ENCODE data around the gene ITGB4. TPM values are rescaled to one million over a fixed set of nuclear protein-coding genes. Genes with fewer than 3 reads are reported as not detected.

The ITGB4 gene
- total RNA-seq, 1 experiment from 2014 or later, result not detected

GRCh38 chr17:75722076-75722475 lies 817 bp downstream of the ITGB4 start:
- Histone ChIP-seq H3K36me3 (no peaks in the 10 kb centered on the region), H3K4me3 (no peak overlapping the region), H3K9me3 (no peaks in the 10 kb centered on the region), H3K27me3 (peaks cover 26% of the 10 kb centered on the region)
- DNase-seq, result no peak

DNA sequence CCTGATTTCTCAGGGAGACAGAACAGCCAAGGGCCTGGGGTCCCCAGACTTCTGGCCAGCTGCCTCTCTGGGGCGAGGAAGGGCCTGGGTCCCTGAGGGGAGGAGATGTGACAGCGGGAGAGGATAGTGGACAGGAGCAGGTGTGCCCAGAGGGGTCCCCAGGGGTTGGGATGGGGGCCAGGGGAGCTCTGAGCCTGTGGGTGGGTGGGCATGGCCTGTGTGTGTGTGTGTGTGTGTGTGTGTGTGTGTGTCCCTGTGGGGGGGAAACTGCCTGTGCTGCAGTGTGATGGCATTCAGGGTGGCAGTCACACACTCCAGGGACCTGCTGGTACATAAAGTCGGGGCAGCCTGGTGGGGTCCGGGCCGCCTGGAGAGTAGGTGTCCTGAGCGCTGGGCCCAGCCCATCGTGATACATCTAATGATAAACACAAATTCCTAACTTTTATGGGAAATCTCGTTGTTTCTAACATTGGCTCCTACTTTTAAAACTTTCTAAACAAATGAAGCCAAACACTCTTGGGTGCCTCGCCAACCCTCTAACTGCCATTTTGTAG lies 1.4 kb downstream of the ITGB4 start:
- Histone ChIP-seq H3K27me3 (peaks cover 22% of the 10 kb centered on the region), H3K4me3 (no peak overlapping the region), H3K9me3 (no peaks in the 10 kb centered on the region), H3K36me3 (no peaks in the 10 kb centered on the region)
- DNase-seq, result no peak

DNA sequence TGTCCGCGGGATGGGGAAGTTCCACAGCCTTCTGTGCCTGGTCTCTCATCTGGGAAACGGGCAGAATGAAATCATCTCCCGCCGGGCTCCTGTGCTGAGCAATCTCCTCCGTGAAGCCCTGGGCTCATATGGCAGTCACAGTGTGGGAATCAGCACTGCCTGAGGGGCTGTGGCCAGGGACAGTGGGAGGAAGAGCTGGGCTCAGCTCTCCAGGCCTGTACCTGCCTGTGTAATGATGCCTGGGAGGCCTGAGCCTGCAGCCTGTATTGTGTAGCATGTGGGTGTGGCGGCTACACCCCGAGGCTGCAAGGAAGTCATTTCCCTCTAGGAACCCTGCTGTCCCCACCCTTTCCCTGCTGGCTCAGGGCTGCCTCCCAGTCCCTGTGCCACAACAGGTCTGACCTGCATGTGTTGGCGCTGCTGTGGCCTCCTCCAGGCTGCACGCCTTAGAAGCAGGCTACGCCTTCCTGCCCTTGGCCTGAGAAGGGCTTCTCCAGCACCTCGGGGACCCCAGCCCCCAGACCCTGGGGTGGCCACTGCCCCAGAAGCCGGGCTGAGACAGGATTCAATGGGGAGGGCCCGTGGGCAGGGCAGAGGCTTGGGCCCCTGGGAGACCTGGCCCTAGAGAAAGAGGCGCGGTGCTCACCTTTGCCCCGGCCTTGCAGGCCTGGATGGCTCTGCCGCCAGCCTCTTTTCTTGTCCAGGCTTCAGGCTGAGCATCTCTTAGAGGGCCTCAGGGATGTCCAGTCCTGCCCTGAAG lies 2.1 kb downstream of the ITGB4 start:
- H3K27me3 ChIP-seq, result peaks cover 20% of the 10 kb centered on the region
- no peaks in the 10 kb centered on the region for H3K9me3 ChIP-seq
- no peak for DNase-seq
- H3K36me3 ChIP-seq, result no peaks in the 10 kb centered on the region
- no peak overlapping the region for H3K4me3 ChIP-seq

GRCh38 chr17:75724016-75725003 lies 3.1 kb downstream of the ITGB4 start:
- Histone ChIP-seq H3K9me3 (no peaks in the 10 kb centered on the region), H3K4me3 (no peak overlapping the region), H3K36me3 (no peaks in the 10 kb centered on the region), H3K27me3 (peaks cover 14% of the 10 kb centered on the region)
- DNase-seq, result no peak

- Histone ChIP-seq H3K36me3 (no peaks in the 10 kb centered on the region), H3K27me3 (peaks cover 5% of the 10 kb centered on the region), H3K4me3 (no peak overlapping the region), H3K9me3 (no peaks in the 10 kb centered on the region)
- DNase-seq, result no peak
These were observed 4.2 kb downstream of the ITGB4 start for GRCh38 chr17:75725504-75725903.

DNA sequence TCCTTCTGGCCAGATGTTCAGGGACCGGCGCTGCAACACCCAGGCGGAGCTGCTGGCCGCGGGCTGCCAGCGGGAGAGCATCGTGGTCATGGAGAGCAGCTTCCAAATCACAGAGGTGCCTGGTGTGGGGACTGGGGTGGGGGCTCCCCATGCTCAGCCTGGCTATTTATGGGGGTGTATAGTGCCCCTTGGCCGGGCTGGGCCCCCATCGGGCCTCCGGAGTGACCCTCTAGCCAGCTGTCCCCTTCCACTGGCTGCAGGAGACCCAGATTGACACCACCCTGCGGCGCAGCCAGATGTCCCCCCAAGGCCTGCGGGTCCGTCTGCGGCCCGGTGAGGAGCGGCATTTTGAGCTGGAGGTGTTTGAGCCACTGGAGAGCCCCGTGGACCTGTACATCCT lies 6.1 kb downstream of the ITGB4 start:
- no peaks in the 10 kb centered on the region for H3K36me3 ChIP-seq
- DNase-seq, result no peak
- H3K4me3 ChIP-seq, result no peak overlapping the region
- no peaks in the 10 kb centered on the region for H3K27me3 ChIP-seq
- H3K9me3 ChIP-seq, result no peaks in the 10 kb centered on the region

DNA sequence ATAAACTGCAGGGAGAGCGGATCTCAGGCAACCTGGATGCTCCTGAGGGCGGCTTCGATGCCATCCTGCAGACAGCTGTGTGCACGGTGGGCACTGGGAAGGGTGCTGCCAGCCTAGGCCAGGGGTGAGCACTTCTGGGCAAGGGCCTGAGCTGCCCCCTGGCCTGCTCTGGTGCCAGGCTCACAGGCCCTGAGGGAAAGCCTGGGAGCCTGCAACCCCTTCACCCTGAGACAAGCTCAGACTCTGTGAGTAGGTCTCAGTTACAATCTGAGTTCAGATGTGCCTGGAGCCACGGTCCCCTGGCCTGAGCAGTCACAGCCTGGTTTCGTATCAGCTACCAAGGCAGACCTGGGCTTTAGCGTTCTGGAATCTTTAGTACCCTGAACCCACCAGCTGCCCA lies 8.1 kb downstream of the ITGB4 start:
- Histone ChIP-seq H3K27me3 (no peaks in the 10 kb centered on the region), H3K36me3 (no peaks in the 10 kb centered on the region), H3K9me3 (no peaks in the 10 kb centered on the region), H3K4me3 (no peak overlapping the region)
- no peak for DNase-seq

DNA sequence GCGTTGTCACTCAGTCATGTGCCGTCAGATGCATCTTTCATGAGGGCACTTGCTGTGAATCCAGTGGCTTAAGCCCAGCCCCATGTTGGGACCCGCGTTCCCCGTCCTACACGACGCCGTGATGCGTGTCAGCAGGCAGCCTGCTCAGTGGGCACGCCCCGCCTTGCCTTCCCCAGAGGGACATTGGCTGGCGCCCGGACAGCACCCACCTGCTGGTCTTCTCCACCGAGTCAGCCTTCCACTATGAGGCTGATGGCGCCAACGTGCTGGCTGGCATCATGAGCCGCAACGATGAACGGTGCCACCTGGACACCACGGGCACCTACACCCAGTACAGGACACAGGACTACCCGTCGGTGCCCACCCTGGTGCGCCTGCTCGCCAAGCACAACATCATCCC lies 8.8 kb downstream of the ITGB4 start:
- Histone ChIP-seq H3K9me3 (no peaks in the 10 kb centered on the region; the same call in 1 of the 2 replicates), H3K27me3 (no peaks in the 10 kb centered on the region), H3K36me3 (no peaks in the 10 kb centered on the region), H3K4me3 (no peak overlapping the region)
- no peak for DNase-seq

DNA sequence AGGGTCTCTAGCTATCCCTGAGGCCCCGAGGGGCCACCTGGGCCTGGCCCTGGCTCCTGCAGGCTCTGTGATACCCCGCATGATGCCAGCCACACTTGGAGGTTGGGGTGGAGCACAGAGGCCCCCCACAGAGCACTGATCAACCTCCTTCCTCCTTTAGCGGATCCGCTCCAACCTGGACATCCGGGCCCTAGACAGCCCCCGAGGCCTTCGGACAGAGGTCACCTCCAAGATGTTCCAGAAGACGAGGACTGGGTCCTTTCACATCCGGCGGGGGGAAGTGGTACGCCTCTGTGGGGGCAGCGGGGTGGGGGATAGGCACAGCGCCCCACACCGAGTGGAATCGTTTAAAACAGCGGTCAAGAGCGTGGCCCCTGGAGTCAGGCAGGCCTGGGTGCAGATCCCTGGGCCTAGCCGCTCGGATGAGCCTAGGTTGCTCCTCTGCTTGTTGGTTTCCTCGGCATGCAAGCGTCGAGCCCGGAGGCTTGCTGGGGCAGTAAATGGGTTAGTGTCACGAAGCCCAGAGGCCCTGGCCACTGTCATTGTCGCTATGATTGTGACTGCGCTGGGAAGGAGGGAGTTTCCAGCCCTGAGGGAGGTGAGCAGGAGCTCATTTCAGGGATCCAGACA lies 9.9 kb downstream of the ITGB4 start:
- Histone ChIP-seq H3K4me3 (no peak overlapping the region), H3K9me3 (no peaks in the 10 kb centered on the region; the same call in 1 of the 2 replicates), H3K36me3 (no peaks in the 10 kb centered on the region), H3K27me3 (no peaks in the 10 kb centered on the region)
- no peak for DNase-seq

DNA sequence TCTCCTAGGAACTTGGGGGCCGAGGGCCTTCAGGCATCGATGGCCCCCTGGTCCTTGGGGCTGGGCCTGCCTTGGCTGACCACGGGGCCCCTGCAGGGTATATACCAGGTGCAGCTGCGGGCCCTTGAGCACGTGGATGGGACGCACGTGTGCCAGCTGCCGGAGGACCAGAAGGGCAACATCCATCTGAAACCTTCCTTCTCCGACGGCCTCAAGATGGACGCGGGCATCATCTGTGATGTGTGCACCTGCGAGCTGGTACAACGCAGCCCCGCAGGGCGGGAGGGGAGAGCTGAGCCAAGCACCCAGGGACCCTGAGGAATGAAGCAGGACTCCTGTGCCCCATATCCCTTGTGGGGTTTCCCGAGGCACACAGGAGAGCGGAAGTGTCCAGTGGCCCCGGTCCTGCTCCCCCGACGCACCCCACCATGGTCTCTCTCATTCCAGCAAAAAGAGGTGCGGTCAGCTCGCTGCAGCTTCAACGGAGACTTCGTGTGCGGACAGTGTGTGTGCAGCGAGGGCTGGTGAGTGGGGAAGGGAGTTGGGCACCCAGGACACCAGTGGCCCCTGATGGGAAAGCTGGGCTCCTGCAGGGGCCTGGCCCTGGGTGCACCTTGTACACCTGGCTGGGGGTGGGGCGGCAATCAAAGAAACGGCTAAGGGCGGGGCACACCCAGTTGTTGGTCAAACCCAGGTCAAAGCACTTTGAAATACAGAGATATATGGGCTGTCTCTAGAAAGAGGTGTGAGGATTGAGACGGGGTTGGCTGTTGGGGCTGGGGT lies 10.6 kb downstream of the ITGB4 start:
- Histone ChIP-seq H3K9me3 (no peaks in the 10 kb centered on the region; the same call in 1 of the 2 replicates), H3K36me3 (no peaks in the 10 kb centered on the region), H3K4me3 (no peak overlapping the region), H3K27me3 (no peaks in the 10 kb centered on the region)
- DNase-seq, result no peak

GRCh38 chr17:75733471-75733870 lies 12.2 kb downstream of the ITGB4 start:
- no peaks in the 10 kb centered on the region for H3K36me3 ChIP-seq
- DNase-seq, result no peak
- H3K27me3 ChIP-seq, result no peaks in the 10 kb centered on the region
- H3K9me3 ChIP-seq, result no peaks in the 10 kb centered on the region; the same call in 1 of the 2 replicates
- H3K4me3 ChIP-seq, result no peak overlapping the region

GRCh38 chr17:75734674-75735294 lies 13.5 kb downstream of the ITGB4 start:
- H3K9me3 ChIP-seq, result no peaks in the 10 kb centered on the region; the same call in 1 of the 2 replicates
- H3K27me3 ChIP-seq, result no peaks in the 10 kb centered on the region
- no peak for DNase-seq
- no peak overlapping the region for H3K4me3 ChIP-seq
- no peaks in the 10 kb centered on the region for H3K36me3 ChIP-seq

DNA sequence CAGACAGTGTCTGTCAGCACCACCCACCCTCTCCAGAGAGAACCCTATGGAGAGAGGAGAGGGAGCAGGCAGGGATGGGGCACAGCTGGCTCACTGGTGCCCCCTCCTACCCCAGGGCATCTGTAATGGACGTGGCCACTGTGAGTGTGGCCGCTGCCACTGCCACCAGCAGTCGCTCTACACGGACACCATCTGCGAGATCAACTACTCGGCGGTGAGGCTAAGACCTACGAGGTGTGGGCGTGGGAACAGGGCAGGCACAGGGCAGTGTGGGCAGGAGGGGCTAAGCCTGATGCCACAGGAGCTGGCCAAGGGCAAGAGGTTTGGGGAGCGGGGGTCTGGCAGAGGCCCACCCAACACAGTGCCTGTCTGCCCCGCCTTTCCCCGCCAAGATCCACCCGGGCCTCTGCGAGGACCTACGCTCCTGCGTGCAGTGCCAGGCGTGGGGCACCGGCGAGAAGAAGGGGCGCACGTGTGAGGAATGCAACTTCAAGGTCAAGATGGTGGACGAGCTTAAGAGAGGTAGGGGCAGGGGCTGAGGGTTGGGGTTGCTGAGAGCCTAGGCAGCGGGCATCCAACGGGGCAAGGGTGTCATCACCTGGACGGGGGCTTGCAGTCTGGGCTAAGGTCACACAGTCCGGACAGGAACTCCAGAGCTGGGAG lies 15.0 kb downstream of the ITGB4 start:
- no peaks in the 10 kb centered on the region for H3K36me3 ChIP-seq
- no peaks in the 10 kb centered on the region for H3K27me3 ChIP-seq
- no peak for DNase-seq

DNA sequence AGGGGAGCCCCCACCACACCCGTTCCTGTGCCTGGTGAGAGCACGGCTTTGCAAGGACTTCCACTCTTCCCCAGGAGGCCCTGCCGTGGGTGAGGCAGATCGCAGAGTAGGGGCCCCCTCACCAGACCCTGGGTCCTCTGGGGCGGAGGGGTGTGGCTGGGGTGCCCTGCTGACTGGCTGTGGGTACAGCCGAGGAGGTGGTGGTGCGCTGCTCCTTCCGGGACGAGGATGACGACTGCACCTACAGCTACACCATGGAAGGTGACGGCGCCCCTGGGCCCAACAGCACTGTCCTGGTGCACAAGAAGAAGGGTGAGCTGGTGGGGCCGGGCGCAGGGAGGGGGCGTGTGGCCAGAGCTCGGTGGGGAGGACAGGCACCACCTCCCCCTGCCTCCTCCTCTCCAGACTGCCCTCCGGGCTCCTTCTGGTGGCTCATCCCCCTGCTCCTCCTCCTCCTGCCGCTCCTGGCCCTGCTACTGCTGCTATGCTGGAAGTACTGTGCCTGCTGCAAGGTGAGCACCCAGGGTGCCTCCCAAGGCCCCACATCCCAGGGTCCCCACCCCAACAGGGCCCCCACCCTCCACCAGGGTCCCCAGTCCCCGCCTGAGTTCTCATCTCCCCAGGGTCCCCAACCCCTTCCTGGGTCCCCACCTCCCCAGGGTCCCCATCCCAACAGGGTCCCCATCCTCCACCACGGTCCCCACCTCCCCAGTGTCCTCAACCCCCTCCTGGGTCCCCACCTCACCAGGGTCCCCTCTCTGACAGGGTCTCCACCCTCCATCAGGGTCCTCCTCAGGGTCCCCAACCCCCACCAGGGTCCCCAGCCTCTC lies 16.1 kb downstream of the ITGB4 start:
- DNase-seq, result no peak
- no peaks in the 10 kb centered on the region; the same call in 1 of the 2 replicates for H3K9me3 ChIP-seq
- H3K4me3 ChIP-seq, result no peak overlapping the region
- no peaks in the 10 kb centered on the region for H3K27me3 ChIP-seq
- no peaks in the 10 kb centered on the region for H3K36me3 ChIP-seq

More for the DNA sequence above, 15.0 kb downstream of the ITGB4 start:
- H3K4me3 ChIP-seq, result no peak overlapping the region
- no peaks in the 10 kb centered on the region; the same call in 1 of the 2 replicates for H3K9me3 ChIP-seq

Data from MG63 (cell line).